ENCODE results near the gene TMEM19. TPM values are rescaled to one million over a fixed set of nuclear protein-coding genes. Genes with fewer than 3 reads are reported as not detected.

Gene TMEM19
- total RNA-seq, 4 donors from 2014 or later, result 19.6 to 31.4 (median 21.6) TPM

DNA sequence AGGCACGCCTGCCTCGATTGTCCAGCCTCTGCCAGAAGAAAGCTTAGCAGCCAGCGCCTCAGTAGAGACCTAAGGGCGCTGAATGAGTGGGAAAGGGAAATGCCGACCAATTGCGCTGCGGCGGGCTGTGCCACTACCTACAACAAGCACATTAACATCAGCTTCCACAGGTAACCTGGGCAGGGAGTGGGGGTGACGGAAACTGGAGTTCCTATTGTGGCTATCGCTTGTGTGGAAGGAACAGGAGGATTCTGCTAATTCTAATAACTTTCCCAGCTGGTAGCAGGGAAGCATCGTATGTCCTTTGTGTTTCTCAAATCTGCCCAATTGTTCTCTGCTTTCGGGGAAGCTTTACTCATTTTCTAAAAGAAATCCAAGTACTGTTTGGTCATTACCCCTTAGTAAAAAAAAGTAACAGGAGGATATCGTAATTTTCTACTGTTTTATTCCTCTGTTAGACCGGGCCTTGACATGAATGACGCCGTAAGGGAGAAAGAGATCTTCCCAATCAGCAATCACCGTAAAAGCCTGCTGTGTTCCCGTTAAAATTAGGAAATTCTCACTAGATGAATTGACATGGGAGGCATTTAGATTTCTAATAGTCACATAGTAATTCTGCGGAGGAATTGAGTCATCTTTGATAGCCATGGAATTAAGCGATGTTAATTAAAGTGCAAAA, 21.3 kb upstream of the TMEM19 start:
- TF ChIP-seq, protein P1, sequence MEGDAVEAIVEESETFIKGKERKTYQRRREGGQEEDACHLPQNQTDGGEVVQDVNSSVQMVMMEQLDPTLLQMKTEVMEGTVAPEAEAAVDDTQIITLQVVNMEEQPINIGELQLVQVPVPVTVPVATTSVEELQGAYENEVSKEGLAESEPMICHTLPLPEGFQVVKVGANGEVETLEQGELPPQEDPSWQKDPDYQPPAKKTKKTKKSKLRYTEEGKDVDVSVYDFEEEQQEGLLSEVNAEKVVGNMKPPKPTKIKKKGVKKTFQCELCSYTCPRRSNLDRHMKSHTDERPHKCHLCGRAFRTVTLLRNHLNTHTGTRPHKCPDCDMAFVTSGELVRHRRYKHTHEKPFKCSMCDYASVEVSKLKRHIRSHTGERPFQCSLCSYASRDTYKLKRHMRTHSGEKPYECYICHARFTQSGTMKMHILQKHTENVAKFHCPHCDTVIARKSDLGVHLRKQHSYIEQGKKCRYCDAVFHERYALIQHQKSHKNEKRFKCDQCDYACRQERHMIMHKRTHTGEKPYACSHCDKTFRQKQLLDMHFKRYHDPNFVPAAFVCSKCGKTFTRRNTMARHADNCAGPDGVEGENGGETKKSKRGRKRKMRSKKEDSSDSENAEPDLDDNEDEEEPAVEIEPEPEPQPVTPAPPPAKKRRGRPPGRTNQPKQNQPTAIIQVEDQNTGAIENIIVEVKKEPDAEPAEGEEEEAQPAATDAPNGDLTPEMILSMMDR (IDR thresholded peaks at IDR 0.05; ENCODE audit: low read depth), result no peak

DNA sequence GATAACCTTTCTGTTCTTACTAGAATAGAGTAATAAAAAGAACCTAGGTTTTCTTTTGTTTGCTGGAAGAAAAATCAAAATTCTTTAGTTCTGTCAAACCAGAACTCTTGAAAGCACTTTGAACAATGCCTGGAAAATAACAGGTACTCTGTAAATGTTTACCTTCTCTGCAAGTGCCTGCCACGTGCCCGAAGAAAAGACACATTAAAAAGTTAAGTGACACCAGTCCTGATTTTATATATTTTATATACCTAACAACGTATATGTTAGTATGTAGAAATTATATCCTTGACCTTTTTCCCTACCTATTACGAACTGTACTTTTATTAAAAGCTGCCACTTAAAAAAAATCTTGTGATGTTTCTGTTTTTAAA, 20.8 kb upstream of the TMEM19 start:
- TF ChIP-seq, protein P1 (IDR thresholded peaks at IDR 0.05; ENCODE audit: low read depth), result no peak

DNA sequence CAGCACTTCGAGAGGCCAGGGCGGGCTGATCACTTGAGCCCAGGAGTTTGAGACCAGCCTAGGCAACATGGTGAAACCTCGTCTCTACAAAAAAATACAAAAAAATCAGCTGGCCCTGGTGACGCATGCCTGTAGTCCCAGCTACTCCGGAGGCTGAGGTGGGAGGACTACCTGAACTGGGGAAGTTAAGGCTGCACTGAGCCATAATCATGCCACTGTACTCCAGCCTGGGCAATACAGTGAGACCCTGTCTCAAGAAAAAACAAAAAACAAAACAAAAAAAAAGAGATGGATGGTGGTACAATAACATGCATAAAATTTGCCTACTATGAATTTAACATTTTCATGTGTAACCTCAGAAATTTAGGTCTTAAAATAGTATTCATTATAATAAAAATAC, 19.6 kb upstream of the TMEM19 start:
- TF ChIP-seq, protein P1 (IDR thresholded peaks at IDR 0.05; ENCODE audit: low read depth), result no peak

DNA sequence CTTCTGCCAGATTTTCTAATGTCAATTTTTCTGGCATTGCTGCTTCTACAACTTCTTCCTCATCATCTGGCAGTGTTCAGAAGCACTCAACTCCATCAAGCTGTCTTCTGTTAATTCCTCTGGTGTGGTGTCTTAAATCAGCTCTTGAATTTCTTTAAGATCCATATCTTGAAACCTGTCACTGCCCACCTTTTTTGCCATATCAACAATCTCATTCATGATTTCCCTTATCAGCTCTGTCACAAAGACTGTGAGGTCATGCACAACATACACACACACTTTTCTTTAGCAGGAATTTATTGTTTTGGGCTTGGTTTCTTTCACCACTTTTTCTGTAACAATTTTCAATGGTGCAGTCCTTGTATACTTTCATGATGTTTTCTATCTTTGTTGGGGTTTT, 14.6 kb upstream of the TMEM19 start:
- TF ChIP-seq, protein P1 (IDR thresholded peaks at IDR 0.05; ENCODE audit: low read depth), result no peak

DNA sequence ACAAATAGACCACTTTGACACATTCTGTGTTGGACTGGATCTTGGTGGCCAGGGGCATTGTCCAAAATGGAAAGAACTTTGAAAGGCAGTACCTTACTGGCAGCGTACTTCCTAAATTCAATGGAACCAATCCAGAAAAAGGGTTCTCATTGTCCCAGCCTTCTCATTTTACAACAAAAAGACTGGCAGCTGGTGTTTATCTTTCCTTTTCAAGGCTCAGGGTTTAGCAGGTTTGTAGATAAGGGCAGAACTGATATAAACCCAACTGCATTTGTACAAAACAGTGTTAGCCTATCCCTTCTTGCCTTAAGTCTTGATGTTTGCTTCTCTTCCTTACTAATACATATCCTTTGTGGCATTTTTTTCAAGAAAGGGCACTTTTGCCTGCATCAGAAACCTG, 14.1 kb upstream of the TMEM19 start:
- TF ChIP-seq, protein P1 (IDR thresholded peaks at IDR 0.05; ENCODE audit: low read depth), result no peak

DNA sequence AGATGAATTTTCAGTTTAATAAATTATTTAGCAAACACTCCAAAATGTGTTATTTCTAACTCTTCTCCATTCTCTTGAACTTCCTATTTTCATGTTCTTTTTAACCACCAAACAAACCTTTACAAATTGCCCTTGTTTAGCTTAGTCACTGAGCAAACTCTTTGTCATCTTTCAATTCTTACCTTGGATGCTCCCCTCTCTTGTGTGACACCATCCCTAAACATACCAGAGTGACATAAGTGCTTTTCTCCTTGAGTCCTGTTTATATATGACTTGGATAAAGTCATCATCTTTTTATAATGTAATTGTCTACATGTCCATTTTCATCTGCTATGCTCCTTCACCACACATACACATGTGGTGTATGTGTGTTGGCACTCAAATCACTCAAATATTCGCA, 3.4 kb upstream of the TMEM19 start:
- TF ChIP-seq, protein P1 (IDR thresholded peaks at IDR 0.05; ENCODE audit: low read depth), result no peak

DNA sequence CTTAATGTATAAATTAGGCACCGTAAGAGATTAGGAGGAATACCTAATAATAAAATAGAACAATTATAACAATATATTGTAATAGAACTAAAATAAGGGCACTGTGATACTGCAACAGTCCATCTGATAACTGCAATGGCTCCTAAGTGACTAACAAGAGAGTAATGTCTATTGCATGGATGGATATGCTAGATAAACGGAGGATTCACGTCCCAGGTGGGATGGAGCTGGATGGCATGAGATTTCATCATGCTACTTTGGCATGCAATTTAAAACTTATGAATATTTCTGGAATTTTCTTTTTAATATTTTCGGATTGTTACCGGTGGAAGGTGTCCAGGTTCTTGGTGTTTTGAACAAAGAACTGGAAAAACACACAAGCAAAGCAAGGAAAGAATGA, 2.2 kb upstream of the TMEM19 start:
- TF ChIP-seq, protein P1 (IDR thresholded peaks at IDR 0.05; ENCODE audit: low read depth), result no peak
